Bronchial epithelial cell (primary cell): ENCODE data around the gene ARMCX2. TPM values are rescaled to one million over a fixed set of nuclear protein-coding genes. Genes with fewer than 3 reads are reported as not detected.
A peak's percentile ranks its signal among the peaks of the same experiment; 100 is the strongest.
"Not testable (repeated sequence)": the region's sequence is repeated elsewhere in the genome, so short reads cannot be mapped to it uniquely, and the experiment has no call there.

Experiments
- DNase-seq: peaks from one replicate; pipeline ENCODE4 v3.0.0-alpha.2; 2010; ENCODE audit warnings: low read depth
- FAIRE-seq: peaks from 2 replicates; lab custom pipeline; 2011; peaks lifted over from hg19 to GRCh38; lab: Jason Lieb, UNC
- H3K27me3 ChIP-seq: 2 replicates; pipeline ENCODE4 v1.5.1; 2011; ENCODE audit warnings: low read length; ENCODE audit not compliant: control insufficient read depth, insufficient read depth
- H3K36me3 ChIP-seq: 2 replicates; pipeline ENCODE4 v1.5.1; 2011; ENCODE audit warnings: low read length; ENCODE audit not compliant: control insufficient read depth, insufficient read depth
- H3K4me3 ChIP-seq: 2 replicates; pipeline ENCODE4 v1.5.1; 2011; ENCODE audit warnings: mild to moderate bottlenecking, low read depth, low read length, control low read depth
- total RNA-seq: library from RNA; depleted of rRNA; stranded (reverse); fragments of >200 nt; gene quantifications from 2 replicates; pipeline ENCODE4 v1.2.1, GENCODE V29; 2014
- TF ChIP-seq, protein P1 (sequence below): IDR thresholded peaks from 2 replicates; pipeline ENCODE4 v1.5.1; 2011; ENCODE audit warnings: mild to moderate bottlenecking, moderate library complexity, low read length, control low read depth, inconsistent platforms; ENCODE audit not compliant: insufficient read depth, severe bottlenecking

Gene ARMCX2
- total RNA-seq, 1 donor from 2014 or later = 30.0 TPM

DNA sequence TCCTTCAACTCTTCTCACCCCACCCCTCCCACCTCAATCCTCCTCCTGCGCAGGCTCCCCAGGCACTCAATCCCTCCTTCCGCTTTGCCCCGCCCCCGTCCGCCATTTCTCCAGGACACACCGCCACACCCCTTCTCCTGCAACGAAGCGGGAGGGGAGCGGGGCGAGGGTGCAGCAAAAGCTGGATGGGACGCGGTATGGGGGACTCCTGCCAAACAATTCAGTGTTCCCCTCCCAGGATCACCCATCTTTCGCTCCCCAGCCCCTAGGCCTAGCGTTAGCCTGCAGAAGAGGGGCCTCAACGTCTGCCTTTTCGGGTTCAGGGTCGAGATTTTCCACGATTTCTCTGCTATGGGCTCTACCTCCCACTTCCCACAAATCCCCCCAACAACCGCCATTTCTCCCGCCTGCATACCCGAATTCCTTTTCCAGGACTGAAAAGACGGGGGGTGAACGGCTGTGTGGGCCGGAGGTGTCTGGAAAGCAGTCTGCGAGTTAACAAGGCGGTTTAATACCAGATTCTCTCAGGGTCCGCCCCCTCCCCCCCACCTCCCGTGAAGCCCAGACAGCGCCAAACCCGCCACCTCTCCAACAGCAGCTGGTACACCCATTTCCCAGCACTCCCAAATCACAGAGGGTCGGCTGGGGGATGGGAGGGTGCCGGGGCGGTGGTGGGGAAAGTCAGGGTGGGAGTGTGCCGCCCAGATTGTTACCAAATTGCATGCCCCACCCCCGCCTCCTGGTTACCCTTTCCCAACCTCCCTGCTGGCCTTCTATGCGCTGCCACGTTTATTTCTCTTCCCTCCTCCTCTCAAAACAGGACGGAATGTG is 774 bp downstream of the ARMCX2 start:
- H3K4me3 ChIP-seq = peak overlapping the region; percentile 51
- H3K27me3 ChIP-seq = no peaks in the 10 kb centered on the region
- peak; percentile 30 for DNase-seq
- FAIRE-seq = no peak
- TF ChIP-seq, protein P1, sequence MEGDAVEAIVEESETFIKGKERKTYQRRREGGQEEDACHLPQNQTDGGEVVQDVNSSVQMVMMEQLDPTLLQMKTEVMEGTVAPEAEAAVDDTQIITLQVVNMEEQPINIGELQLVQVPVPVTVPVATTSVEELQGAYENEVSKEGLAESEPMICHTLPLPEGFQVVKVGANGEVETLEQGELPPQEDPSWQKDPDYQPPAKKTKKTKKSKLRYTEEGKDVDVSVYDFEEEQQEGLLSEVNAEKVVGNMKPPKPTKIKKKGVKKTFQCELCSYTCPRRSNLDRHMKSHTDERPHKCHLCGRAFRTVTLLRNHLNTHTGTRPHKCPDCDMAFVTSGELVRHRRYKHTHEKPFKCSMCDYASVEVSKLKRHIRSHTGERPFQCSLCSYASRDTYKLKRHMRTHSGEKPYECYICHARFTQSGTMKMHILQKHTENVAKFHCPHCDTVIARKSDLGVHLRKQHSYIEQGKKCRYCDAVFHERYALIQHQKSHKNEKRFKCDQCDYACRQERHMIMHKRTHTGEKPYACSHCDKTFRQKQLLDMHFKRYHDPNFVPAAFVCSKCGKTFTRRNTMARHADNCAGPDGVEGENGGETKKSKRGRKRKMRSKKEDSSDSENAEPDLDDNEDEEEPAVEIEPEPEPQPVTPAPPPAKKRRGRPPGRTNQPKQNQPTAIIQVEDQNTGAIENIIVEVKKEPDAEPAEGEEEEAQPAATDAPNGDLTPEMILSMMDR = no peak
- H3K36me3 ChIP-seq = no peaks in the 10 kb centered on the region

- TF ChIP-seq, protein P1 = no peak
- Histone ChIP-seq H3K36me3 (no peaks in the 10 kb centered on the region), H3K27me3 (no peaks in the 10 kb centered on the region), H3K4me3 (no peak overlapping the region)
- DNase-seq (no peak), FAIRE-seq (no peak)
These were observed 2.2 kb downstream of the ARMCX2 start for GRCh38 chrX:101657495-101657894.

GRCh38 chrX:101656817-101657216 is 2.8 kb downstream of the ARMCX2 start:
- TF ChIP-seq, protein P1 = no peak
- no peak for FAIRE-seq

GRCh38 chrX:101655534-101655933 is 4.1 kb downstream of the ARMCX2 start:
- Histone ChIP-seq H3K27me3 (no peaks in the 10 kb centered on the region), H3K36me3 (no peaks in the 10 kb centered on the region), H3K4me3 (no peak overlapping the region)
- DNase-seq = no peak
- FAIRE-seq = no peak
- TF ChIP-seq, protein P1 = no peak

More at GRCh38 chrX:101656817-101657216, 2.8 kb downstream of the ARMCX2 start:
- no peak for DNase-seq
- H3K4me3 ChIP-seq = no peak overlapping the region
- H3K27me3 ChIP-seq = no peaks in the 10 kb centered on the region
- H3K36me3 ChIP-seq = no peaks in the 10 kb centered on the region

DNA sequence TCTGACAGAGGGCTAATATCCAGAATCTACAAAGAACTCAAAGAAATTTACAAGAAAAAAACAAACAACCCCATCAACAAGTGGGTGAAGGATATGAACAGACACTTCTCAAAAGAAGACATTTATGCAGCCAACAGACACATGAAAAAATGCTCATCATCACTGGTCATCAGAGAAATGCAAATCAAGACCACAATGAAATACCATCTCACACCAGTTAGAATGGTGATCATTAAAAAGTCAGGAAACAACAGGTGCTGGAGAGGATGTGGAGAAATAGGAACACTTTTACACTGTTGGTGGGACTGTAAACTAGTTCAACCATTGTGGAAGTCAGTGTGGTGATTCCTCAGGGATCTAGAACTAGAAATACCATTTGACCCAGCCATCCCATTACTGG is 11.9 kb downstream of the ARMCX2 start:
- not testable (repeated sequence) for H3K27me3 ChIP-seq, DNase-seq, H3K4me3 ChIP-seq, H3K36me3 ChIP-seq, FAIRE-seq

GRCh38 chrX:101642093-101642492 is 17.6 kb downstream of the ARMCX2 start:
- Histone ChIP-seq H3K4me3 (no peak overlapping the region), H3K36me3 (no peaks in the 10 kb centered on the region), H3K27me3 (no peaks in the 10 kb centered on the region)
- DNase-seq (no peak), FAIRE-seq (no peak)
- TF ChIP-seq, protein P1 = no peak
